Measurements from ENCODE around the gene PRR30.
A peak's percentile ranks its signal among the peaks of the same experiment; 100 is the strongest.

Gene PRR30

DNA sequence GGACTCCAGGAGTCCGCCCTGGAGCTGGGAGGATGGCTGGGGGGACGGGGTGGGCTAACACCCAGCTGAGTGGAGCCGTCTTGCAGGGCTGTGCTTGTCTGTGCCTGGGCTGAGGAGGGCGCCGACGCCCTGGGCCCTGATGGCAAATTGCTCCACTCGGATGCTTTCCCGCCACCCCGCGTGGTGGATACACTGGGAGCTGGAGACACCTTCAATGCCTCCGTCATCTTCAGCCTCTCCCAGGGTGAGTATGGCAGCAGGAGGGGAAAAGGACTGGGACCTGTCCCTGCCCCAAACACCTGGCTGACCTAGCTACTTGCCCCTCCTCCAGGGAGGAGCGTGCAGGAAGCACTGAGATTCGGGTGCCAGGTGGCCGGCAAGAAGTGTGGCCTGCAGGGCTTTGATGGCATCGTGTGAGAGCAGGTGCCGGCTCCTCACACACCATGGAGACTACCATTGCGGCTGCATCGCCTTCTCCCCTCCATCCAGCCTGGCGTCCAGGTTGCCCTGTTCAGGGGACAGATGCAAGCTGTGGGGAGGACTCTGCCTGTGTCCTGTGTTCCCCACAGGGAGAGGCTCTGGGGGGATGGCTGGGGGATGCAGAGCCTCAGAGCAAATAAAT lies 39.8 kb downstream of the PRR30 start:
- no peak for TF ChIP-seq POLR2AphosphoS5 (IDR thresholded peaks at IDR 0.05; ENCODE audit: low read depth, low read length)
- no peak for TF ChIP-seq FOXP2 (optimal IDR thresholded peaks at IDR 0.05; ENCODE audit: borderline replicate concordance, extremely low read depth, extremely low read length, insufficient read depth)
- no peak for TF ChIP-seq TAF1 (IDR thresholded peaks at IDR 0.05; ENCODE audit: borderline replicate concordance, insufficient read depth, low read length)
- TF ChIP-seq, protein P1, sequence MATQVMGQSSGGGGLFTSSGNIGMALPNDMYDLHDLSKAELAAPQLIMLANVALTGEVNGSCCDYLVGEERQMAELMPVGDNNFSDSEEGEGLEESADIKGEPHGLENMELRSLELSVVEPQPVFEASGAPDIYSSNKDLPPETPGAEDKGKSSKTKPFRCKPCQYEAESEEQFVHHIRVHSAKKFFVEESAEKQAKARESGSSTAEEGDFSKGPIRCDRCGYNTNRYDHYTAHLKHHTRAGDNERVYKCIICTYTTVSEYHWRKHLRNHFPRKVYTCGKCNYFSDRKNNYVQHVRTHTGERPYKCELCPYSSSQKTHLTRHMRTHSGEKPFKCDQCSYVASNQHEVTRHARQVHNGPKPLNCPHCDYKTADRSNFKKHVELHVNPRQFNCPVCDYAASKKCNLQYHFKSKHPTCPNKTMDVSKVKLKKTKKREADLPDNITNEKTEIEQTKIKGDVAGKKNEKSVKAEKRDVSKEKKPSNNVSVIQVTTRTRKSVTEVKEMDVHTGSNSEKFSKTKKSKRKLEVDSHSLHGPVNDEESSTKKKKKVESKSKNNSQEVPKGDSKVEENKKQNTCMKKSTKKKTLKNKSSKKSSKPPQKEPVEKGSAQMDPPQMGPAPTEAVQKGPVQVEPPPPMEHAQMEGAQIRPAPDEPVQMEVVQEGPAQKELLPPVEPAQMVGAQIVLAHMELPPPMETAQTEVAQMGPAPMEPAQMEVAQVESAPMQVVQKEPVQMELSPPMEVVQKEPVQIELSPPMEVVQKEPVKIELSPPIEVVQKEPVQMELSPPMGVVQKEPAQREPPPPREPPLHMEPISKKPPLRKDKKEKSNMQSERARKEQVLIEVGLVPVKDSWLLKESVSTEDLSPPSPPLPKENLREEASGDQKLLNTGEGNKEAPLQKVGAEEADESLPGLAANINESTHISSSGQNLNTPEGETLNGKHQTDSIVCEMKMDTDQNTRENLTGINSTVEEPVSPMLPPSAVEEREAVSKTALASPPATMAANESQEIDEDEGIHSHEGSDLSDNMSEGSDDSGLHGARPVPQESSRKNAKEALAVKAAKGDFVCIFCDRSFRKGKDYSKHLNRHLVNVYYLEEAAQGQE (IDR thresholded peaks at IDR 0.05; ENCODE audit: insufficient read depth in 1 of 2, low read depth in 2 of 2, low read length in 2 of 2): no peak
- no peak for TF ChIP-seq SIN3A (IDR thresholded peaks at IDR 0.05; ENCODE audit: borderline replicate concordance, insufficient read depth, low read length)

DNA sequence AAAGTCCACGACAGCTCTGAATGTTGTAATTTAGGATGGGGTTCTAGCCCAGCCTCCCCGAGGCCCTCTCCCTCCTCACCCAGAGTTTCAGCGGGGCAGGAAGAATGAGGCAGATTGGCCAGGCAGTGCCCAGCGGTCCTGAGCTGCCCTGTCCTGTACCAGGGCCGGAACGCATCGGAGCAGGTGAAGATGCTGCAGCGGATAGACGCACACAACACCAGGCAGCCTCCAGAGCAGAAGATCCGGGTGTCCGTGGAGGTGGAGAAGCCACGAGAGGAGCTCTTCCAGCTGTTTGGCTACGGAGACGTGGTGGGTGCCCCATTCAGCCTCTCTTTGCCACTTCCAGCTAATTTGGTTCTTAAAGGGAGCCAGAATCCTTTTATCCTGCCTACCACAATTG lies 41.9 kb downstream of the PRR30 start:
- TF ChIP-seq SIN3A (IDR thresholded peaks at IDR 0.05; ENCODE audit: borderline replicate concordance, insufficient read depth, low read length) (no peak), POLR2AphosphoS5 (IDR thresholded peaks at IDR 0.05; ENCODE audit: low read depth, low read length) (no peak), FOXP2 (optimal IDR thresholded peaks at IDR 0.05; ENCODE audit: borderline replicate concordance, extremely low read depth, extremely low read length, insufficient read depth) (no peak), TAF1 (IDR thresholded peaks at IDR 0.05; ENCODE audit: borderline replicate concordance, insufficient read depth, low read length) (no peak)
- TF ChIP-seq, protein P1 (IDR thresholded peaks at IDR 0.05; ENCODE audit: insufficient read depth in 1 of 2, low read depth in 2 of 2, low read length in 2 of 2): no peak

DNA sequence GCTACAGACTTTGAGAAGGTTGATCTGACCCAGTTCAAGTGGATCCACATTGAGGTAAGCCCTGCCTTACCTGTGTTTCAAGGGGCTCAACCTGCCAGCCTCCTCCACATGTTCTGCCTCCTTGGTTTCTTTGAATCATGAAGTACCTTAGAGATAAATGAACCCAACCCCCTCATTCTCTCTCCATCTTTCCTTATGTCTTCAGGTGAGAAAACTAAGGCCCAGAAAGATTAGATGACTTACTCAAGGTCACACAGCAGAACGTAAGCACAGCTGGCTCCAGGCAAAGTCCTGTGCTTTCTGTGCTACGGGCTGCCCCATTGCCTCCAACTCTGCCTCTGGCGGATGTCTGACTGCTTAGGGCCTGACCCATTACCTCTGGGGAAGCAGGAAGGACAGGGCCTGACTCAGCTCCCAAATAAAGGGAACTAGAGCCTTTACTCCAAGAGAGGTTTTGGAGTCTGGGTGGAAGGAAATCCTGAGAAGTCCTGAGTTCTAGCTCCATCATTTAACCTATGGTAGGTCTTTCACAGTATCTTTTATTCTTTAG lies 42.4 kb downstream of the PRR30 start:
- TF ChIP-seq TAF1 (IDR thresholded peaks at IDR 0.05; ENCODE audit: borderline replicate concordance, insufficient read depth, low read length) (no peak), FOXP2 (optimal IDR thresholded peaks at IDR 0.05; ENCODE audit: borderline replicate concordance, extremely low read depth, extremely low read length, insufficient read depth) (no peak), SIN3A (IDR thresholded peaks at IDR 0.05; ENCODE audit: borderline replicate concordance, insufficient read depth, low read length) (no peak), POLR2AphosphoS5 (IDR thresholded peaks at IDR 0.05; ENCODE audit: low read depth, low read length) (no peak)
- TF ChIP-seq, protein P1 (IDR thresholded peaks at IDR 0.05; ENCODE audit: insufficient read depth in 1 of 2, low read depth in 2 of 2, low read length in 2 of 2): no peak

DNA sequence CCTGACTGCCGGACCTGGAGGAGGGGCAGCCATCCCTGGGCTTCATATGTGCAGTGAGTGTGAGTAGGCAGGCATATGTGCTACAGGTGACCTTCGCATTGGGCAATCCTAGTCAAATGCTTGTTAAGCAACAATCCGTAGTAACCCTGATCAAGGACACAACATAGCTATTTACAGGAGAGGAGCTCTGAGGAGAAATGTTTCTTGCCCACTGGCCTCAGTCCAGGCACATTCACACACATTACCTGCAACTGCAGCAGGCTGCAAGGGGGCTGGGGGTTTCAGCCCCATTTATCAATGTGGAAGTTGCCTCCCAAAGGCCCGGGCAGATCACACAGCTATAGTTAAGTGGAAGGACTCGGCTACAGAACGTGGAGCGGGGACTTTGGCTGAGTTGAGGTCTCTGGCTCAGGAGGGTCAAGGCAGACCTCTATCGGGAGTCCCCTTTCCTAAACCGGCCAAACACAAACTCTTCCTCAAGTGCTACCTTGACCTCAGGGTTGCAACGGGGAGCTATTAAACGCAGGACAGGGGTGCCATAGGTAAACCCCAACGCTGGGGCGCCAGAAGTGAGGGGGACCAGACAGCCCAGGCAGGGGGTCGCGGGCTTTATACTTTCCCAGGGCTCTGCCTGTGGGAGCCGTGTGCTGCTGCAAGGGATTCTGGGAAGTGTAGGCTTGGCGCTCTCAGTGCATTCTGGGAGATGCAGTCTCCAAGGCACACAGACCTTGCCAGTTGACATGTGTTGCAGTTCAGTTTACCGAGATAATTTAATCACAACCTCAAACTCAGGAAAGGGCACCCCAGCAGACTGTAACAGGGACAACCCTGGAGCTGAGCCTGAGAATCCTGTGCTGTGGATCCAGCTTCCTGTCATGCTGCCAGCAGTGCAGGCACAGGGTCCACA lies 43.2 kb downstream of the PRR30 start:
- TF ChIP-seq POLR2AphosphoS5 (IDR thresholded peaks at IDR 0.05; ENCODE audit: low read depth, low read length): peak; percentile 72
- TF ChIP-seq FOXP2 (optimal IDR thresholded peaks at IDR 0.05; ENCODE audit: borderline replicate concordance, extremely low read depth, extremely low read length, insufficient read depth): peak; percentile 9
- TF ChIP-seq TAF1 (IDR thresholded peaks at IDR 0.05; ENCODE audit: borderline replicate concordance, insufficient read depth, low read length): no peak

DNA sequence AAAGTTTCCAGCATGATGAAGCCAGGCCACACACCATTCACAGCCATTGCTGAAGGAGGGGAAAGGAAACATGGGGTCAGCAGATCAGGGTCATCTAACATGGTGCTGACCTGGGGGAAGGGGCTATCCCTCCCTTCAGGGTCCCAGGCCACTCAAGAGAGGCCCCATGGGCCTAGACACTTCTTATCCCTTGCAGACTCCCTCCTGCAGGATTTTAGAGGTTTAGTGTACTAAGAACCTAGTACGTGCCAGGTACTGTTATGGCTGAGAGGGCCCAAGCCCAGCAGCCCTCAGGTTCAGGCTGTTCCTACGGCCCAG lies 43.8 kb downstream of the PRR30 start:
- TF ChIP-seq, protein P1 (IDR thresholded peaks at IDR 0.05; ENCODE audit: insufficient read depth in 1 of 2, low read depth in 2 of 2, low read length in 2 of 2): no peak
- TF ChIP-seq POLR2AphosphoS5 (IDR thresholded peaks at IDR 0.05; ENCODE audit: low read depth, low read length): no peak
- no peak for TF ChIP-seq SIN3A (IDR thresholded peaks at IDR 0.05; ENCODE audit: borderline replicate concordance, insufficient read depth, low read length)
- no peak for TF ChIP-seq FOXP2 (optimal IDR thresholded peaks at IDR 0.05; ENCODE audit: borderline replicate concordance, extremely low read depth, extremely low read length, insufficient read depth)
- TF ChIP-seq TAF1 (IDR thresholded peaks at IDR 0.05; ENCODE audit: borderline replicate concordance, insufficient read depth, low read length): no peak

Data from PFSK-1 (cell line).